ENCODE results near the gene ASF1A. TPM values are rescaled to one million over a fixed set of nuclear protein-coding genes. Genes with fewer than 3 reads are reported as not detected.

The ASF1A gene
- total and polyA plus RNA-seq, 8 donors = 0.87 to 39.7 (median 14.5) TPM

DNA sequence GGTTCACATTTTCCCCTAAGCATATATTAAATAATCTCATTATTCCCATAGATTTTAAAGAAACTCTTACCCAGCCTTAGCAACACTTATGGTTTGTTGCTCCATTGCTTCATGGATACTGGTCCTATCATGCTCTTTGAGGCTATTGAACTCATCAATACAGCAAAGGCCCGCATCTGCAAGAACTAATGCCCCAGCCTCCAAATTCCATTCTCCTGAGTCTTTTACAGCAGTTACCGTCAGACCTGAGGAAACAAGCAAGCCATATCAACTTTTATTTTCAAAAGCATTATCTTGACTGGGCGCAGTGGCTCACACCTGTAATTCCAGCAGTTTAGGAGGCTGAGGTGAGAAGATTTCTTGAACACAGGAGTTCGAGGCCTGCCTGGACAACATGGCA, 37.7 kb upstream of the ASF1A start:
- peaks cover 0 to 11% (median 0%) of the 10 kb centered on the region in 4 donors for H3K4me1 ChIP-seq
- no peak overlapping the region for H3K4me3 ChIP-seq
- WGBS, 5 donors = 80 to 87% (median 85%) methylated on average over 4 of the region's 4 CpGs
- no peak for DNase-seq
- no peaks in the 10 kb centered on the region for H3K9me3 ChIP-seq
- H3K27ac ChIP-seq = no peak overlapping the region
- intact Hi-C loops (cut with DNase I; ENCODE audit: low total_unique reads) = no loop called here
- peaks cover 0 to 8% (median 1%) of the 10 kb centered on the region in 4 donors for H3K36me3 ChIP-seq
- no peaks in the 10 kb centered on the region for H3K27me3 ChIP-seq
- no peak for TF ChIP-seq POLR2AphosphoS5 (IDR thresholded peaks at IDR 0.05)

DNA sequence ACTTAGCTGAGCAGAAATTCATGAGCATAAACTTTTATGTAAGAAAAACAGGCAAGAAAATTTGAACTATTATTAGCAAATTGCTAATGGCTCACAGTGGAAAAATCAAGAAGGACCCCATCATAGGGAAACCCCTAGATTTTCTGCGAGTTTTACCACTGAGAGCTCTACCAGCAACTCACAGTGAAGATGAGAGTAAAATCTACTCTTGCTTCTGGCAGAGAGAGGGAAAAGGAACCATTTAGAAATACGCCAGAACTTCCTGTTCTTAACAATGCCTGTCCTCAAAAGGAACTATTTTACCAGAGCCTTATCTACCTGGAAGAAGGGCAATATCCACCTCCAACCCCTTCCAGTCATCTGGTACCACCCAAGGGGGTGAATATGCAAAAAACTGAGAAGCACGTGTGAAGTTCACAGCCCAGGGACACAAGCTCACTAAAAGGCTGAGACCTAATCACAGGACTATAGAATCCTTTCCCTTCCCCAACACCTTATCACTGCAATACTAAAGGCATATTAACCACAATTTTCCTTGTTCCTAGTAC, 34.4 kb upstream of the ASF1A start:
- H3K9me3 ChIP-seq = no peaks in the 10 kb centered on the region
- intact Hi-C loops (cut with DNase I; ENCODE audit: low total_unique reads) = no loop called here
- 50 to 63% (median 58%) methylated on average over 3 of the region's 3 CpGs for WGBS, 5 donors
- H3K4me1 ChIP-seq = peaks cover 2 to 15% (median 6%) of the 10 kb centered on the region in 4 donors
- H3K4me3 ChIP-seq = no peak overlapping the region
- DNase-seq = no peak
- H3K27ac ChIP-seq = no peak overlapping the region
- peaks cover 0 to 8% (median 4%) of the 10 kb centered on the region in 4 donors for H3K36me3 ChIP-seq
- no peaks in the 10 kb centered on the region for H3K27me3 ChIP-seq
- no peak for TF ChIP-seq EP300 (IDR thresholded peaks at IDR 0.05)
- no peak for TF ChIP-seq POLR2AphosphoS5 (IDR thresholded peaks at IDR 0.05)
- TF ChIP-seq CTCF (IDR thresholded peaks at IDR 0.05) = no peak
- no peak for TF ChIP-seq POLR2A (IDR thresholded peaks at IDR 0.05)

- DNase-seq = no peak
- intact Hi-C loops (cut with DNase I; ENCODE audit: low total_unique reads) = no loop called here
- Histone ChIP-seq H3K9me3 (no peaks in the 10 kb centered on the region), H3K27me3 (no peaks in the 10 kb centered on the region), H3K36me3 (peaks cover 0 to 8% (median 4%) of the 10 kb centered on the region in 4 donors), H3K4me1 (peaks cover 4 to 22% (median 13%) of the 10 kb centered on the region in 4 donors), H3K27ac (no peak overlapping the region), H3K4me3 (no peak overlapping the region)
- TF ChIP-seq EP300 (IDR thresholded peaks at IDR 0.05) (no peak), POLR2AphosphoS5 (IDR thresholded peaks at IDR 0.05) (no peak), CTCF (IDR thresholded peaks at IDR 0.05) (no peak), POLR2A (IDR thresholded peaks at IDR 0.05) (no peak)
- 95 to 100% (median 97%) methylated on average over 1 of the region's 1 CpG for WGBS, 5 donors
Observed at GRCh38 chr6:118860363-118860762, 33.6 kb upstream of the ASF1A start.

- peaks cover 4 to 25% (median 13%) of the 10 kb centered on the region in 4 donors for H3K4me1 ChIP-seq
- intact Hi-C loops (cut with DNase I; ENCODE audit: low total_unique reads) = no loop called here
- no peaks in the 10 kb centered on the region for H3K27me3 ChIP-seq
- no peaks in the 10 kb centered on the region for H3K9me3 ChIP-seq
- H3K4me3 ChIP-seq = no peak overlapping the region
- TF ChIP-seq CTCF (IDR thresholded peaks at IDR 0.05) (no peak), POLR2AphosphoS5 (IDR thresholded peaks at IDR 0.05) (no peak), POLR2A (IDR thresholded peaks at IDR 0.05) (no peak), EP300 (IDR thresholded peaks at IDR 0.05) (no peak)
- H3K27ac ChIP-seq = no peak overlapping the region
- 76 to 99% (median 97%) methylated on average over 3 to 10 of the region's 10 CpGs for WGBS, 5 donors
- H3K36me3 ChIP-seq = peaks cover 0 to 8% (median 4%) of the 10 kb centered on the region in 4 donors
- no peak for DNase-seq
Observed at GRCh38 chr6:118860880-118861279, 33.1 kb upstream of the ASF1A start.

DNA sequence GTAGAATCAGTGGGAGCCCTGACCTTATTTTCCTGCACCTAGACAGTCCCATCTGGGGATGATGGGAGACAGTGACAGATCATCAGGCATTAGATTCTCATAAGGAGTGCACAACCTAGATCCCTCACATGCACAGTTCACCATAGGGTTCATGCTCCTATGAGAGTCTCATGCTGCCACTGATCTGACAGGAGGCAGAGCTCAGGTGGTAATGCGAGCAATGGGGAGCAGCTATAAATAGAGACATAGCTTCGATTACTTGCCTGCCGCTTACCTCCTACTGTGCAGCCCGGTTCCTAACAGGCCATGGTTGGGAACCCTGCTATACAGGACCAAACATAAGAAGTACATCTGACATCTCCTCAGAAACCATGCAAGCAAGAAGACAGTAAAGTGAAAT, 31.5 kb upstream of the ASF1A start:
- Histone ChIP-seq H3K4me1 (peaks cover 4 to 25% (median 13%) of the 10 kb centered on the region in 4 donors), H3K27me3 (no peaks in the 10 kb centered on the region), H3K27ac (no peak overlapping the region), H3K4me3 (no peak overlapping the region), H3K9me3 (no peaks in the 10 kb centered on the region), H3K36me3 (peaks cover 0 to 8% (median 4%) of the 10 kb centered on the region in 4 donors)
- no peak for DNase-seq
- intact Hi-C loops (cut with DNase I; ENCODE audit: low total_unique reads) = no loop called here
- TF ChIP-seq POLR2A (IDR thresholded peaks at IDR 0.05) (no peak), EP300 (IDR thresholded peaks at IDR 0.05) (no peak), CTCF (IDR thresholded peaks at IDR 0.05) (no peak), POLR2AphosphoS5 (IDR thresholded peaks at IDR 0.05) (no peak)
- WGBS, 5 donors = 84 to 98% (median 98%) methylated on average over 4 of the region's 4 CpGs

Data from stomach (tissue), 9 donors.